H1 (cell line): Measurements from ENCODE around the gene AP2B1. TPM values are rescaled to one million over a fixed set of nuclear protein-coding genes. Genes with fewer than 3 reads are reported as not detected.

Source experiments
- CTCF ChIA-PET: fragments of 300-600 bp; sonication (Branson Sonifier 250); formaldehyde crosslinking; loops from one replicate; lab custom pipeline; 2021; ENCODE audit not compliant: partially characterized antibody; lab: Charles Lee
- POLR2A ChIA-PET: fragments of 300-600 bp; sonication (Branson Sonifier 250); formaldehyde crosslinking; loops from one replicate; lab custom pipeline; 2021; ENCODE audit warnings: inconsistent platforms; ENCODE audit not compliant: partially characterized antibody; lab: Charles Lee
- DNase-seq, 2 experiments: peaks; one replicate each; pipeline versions ENCODE4 v3.0.0 to v3.0.0-alpha.2; 2010 to 2022; ENCODE audit warnings: low spot score in 2 of 2, low read depth in 1 of 2, mixed read lengths in 1 of 2
- FAIRE-seq: peaks from 2 replicates; lab custom pipeline; 2011; peaks lifted over from hg19 to GRCh38; lab: Jason Lieb, UNC
- H2AFZ ChIP-seq: 2 replicates; pipeline ENCODE4 v1.8.1; 2012; ENCODE audit warnings: low read length, inconsistent platforms
- H2AK5ac ChIP-seq: 2 replicates; pipeline ENCODE4 v1.6.1; 2013; ENCODE audit warnings: low read depth, low read length
- H2BK120ac ChIP-seq: replicated peaks from 2 replicates; pipeline ENCODE3; 2013; ENCODE audit warnings: low read depth, low read length, inconsistent platforms
- H2BK12ac ChIP-seq: 2 replicates; pipeline ENCODE4 v1.6.1; 2013; ENCODE audit warnings: low read depth, low read length
- H2BK15ac ChIP-seq: 2 replicates; pipeline ENCODE4 v1.6.1; 2013; ENCODE audit warnings: low read length
- H2BK20ac ChIP-seq: 2 replicates; pipeline ENCODE4 v1.6.1; 2013; ENCODE audit warnings: low read length
- H2BK5ac ChIP-seq: 2 replicates; pipeline ENCODE4 v1.6.1; 2013; ENCODE audit warnings: low read depth, low read length
- H3K14ac ChIP-seq: 2 replicates; pipeline ENCODE4 v1.6.1; 2013; ENCODE audit warnings: inconsistent platforms; ENCODE audit not compliant: insufficient read length
- H3K18ac ChIP-seq: 2 replicates; pipeline ENCODE4 v1.6.1; 2013; ENCODE audit warnings: low read length; ENCODE audit errors: extremely low read depth
- H3K23ac ChIP-seq: 2 replicates; pipeline ENCODE4 v1.6.1; 2013; ENCODE audit warnings: inconsistent platforms; ENCODE audit not compliant: insufficient read length
- H3K23me2 ChIP-seq: 2 replicates; pipeline ENCODE4 v1.6.1; 2013; ENCODE audit warnings: low read depth, low read length
- H3K27ac ChIP-seq: 2 replicates; pipeline ENCODE4 v1.6.1; 2011; ENCODE audit warnings: low read depth, low read length, inconsistent platforms
- H3K27me3 ChIP-seq, 4 experiments: replicated peaks in 1 of 4; 1 replicate in 1 of 4; 2 replicates in 3 of 4; pipeline versions ENCODE4 v1.6.1 to v1.8.1; 2011 to 2013; ENCODE audit warnings: low read length in 3 of 4, mild to moderate bottlenecking in 3 of 4, inconsistent platforms in 2 of 4, mixed read lengths in 2 of 4, moderate library complexity in 1 of 4; ENCODE audit not compliant: control insufficient read depth in 3 of 4, insufficient read depth in 3 of 4; ENCODE audit errors: extremely low read depth in 1 of 4
- H3K36me3 ChIP-seq, 4 experiments: 2 replicates each; pipeline versions ENCODE4 v1.6.1 to v1.8.1; 2011 to 2013; ENCODE audit warnings: mild to moderate bottlenecking in 4 of 4, low read length in 3 of 4, moderate library complexity in 2 of 4, control low read depth in 1 of 4, inconsistent platforms in 1 of 4; ENCODE audit not compliant: insufficient read depth in 4 of 4, control insufficient read depth in 2 of 4
- H3K4ac ChIP-seq: replicated peaks from 2 replicates; pipeline ENCODE3; 2013; ENCODE audit warnings: low read length, low read depth, mixed read lengths, inconsistent platforms; ENCODE audit not compliant: insufficient read length
- H3K4me1 ChIP-seq, 4 experiments: replicated peaks in 1 of 4; 1 replicate in 1 of 4; 2 replicates in 3 of 4; pipeline versions ENCODE4 v1.6.1 to v1.8.1; 2011 to 2013; ENCODE audit warnings: low read length in 3 of 4, inconsistent platforms in 2 of 4, mixed read lengths in 1 of 4; ENCODE audit not compliant: insufficient read depth in 4 of 4, control insufficient read depth in 3 of 4
- H3K4me2 ChIP-seq, 2 experiments: 2 replicates each; pipeline versions ENCODE4 v1.6.1 to v1.8.1; 2011 to 2013; ENCODE audit warnings: low read depth in 2 of 2, low read length in 2 of 2, control low read depth in 1 of 2, inconsistent platforms in 1 of 2, mild to moderate bottlenecking in 1 of 2; ENCODE audit not compliant: insufficient read depth in 1 of 2
- H3K4me3 ChIP-seq, 4 experiments: fragments of 200-600, 300-600 bp in 1 of 4; sonication (generic), shearing (Covaris generic), sonication (Bioruptor Twin) in 1 of 4; 2 replicates each; pipeline versions ENCODE4 v1.5.1 to v1.8.1; 2011 to 2016; ENCODE audit warnings: low read length in 4 of 4, low read depth in 3 of 4, control low read depth in 2 of 4, inconsistent platforms in 2 of 4, mild to moderate bottlenecking in 2 of 4, mixed read lengths in 1 of 4, moderate library complexity in 1 of 4; ENCODE audit not compliant: insufficient read depth in 2 of 4; ENCODE audit errors: extremely low read depth in 1 of 4
- H3K56ac ChIP-seq: replicated peaks from 2 replicates; pipeline ENCODE3; 2013; ENCODE audit warnings: low read depth, mild to moderate bottlenecking, mixed read lengths, low read length, inconsistent platforms; ENCODE audit not compliant: insufficient read length
- H3K79me1 ChIP-seq: 2 replicates; pipeline ENCODE4 v1.6.1; 2013; ENCODE audit warnings: low read depth, low read length, control low read depth
- H3K79me2 ChIP-seq, 2 experiments: 2 replicates each; pipeline versions ENCODE4 v1.6.1 to v1.8.1; 2012 to 2013; ENCODE audit warnings: low read length in 2 of 2, mild to moderate bottlenecking in 2 of 2, inconsistent platforms in 1 of 2; ENCODE audit not compliant: insufficient read depth in 2 of 2, control insufficient read depth in 1 of 2
- H3K9ac ChIP-seq, 4 experiments: replicated peaks in 1 of 4; 1 replicate in 1 of 4; 2 replicates in 3 of 4; pipeline versions ENCODE4 v1.6.1 to v1.8.1; 2011 to 2013; ENCODE audit warnings: low read depth in 3 of 4, low read length in 3 of 4, control low read depth in 2 of 4, mild to moderate bottlenecking in 2 of 4, moderate library complexity in 2 of 4, inconsistent platforms in 1 of 4; ENCODE audit errors: extremely low read depth in 1 of 4
- H3K9me3 ChIP-seq, 2 experiments: 2 replicates each; pipeline versions ENCODE4 v1.6.1 to v1.8.1; 2012 to 2013; ENCODE audit warnings: mild to moderate bottlenecking in 2 of 2, moderate library complexity in 2 of 2, control low read depth in 1 of 2, inconsistent platforms in 1 of 2, low read depth in 1 of 2, low read length in 1 of 2, mixed read lengths in 1 of 2; ENCODE audit not compliant: insufficient read depth in 2 of 2
- H4K20me1 ChIP-seq, 2 experiments: replicated peaks in 1 of 2; 2 replicates each; pipeline versions ENCODE3 to v1.8.1; 2011 to 2013; ENCODE audit warnings: inconsistent platforms in 2 of 2, low read length in 2 of 2, mild to moderate bottlenecking in 1 of 2; ENCODE audit not compliant: insufficient read depth in 2 of 2, control insufficient read depth in 1 of 2
- H4K5ac ChIP-seq: 2 replicates; pipeline ENCODE4 v1.6.1; 2013; ENCODE audit warnings: low read length, low read depth, mixed read lengths, inconsistent platforms; ENCODE audit not compliant: insufficient read length
- H4K8ac ChIP-seq: 2 replicates; pipeline ENCODE4 v1.8.0; 2013; ENCODE audit warnings: mild to moderate bottlenecking, moderate library complexity, low read length, inconsistent platforms; ENCODE audit not compliant: insufficient read depth; ENCODE audit errors: extremely low read depth
- H4K91ac ChIP-seq: replicated peaks from 2 replicates; pipeline ENCODE3; 2013; ENCODE audit warnings: low read length, mixed read lengths, inconsistent platforms; ENCODE audit not compliant: insufficient read length
- ATF3 ChIP-seq: IDR thresholded peaks from 2 replicates; pipeline ENCODE4 v1.6.1; 2011; ENCODE audit warnings: low read depth, mild to moderate bottlenecking, low read length; ENCODE audit not compliant: insufficient read depth
- BACH1 ChIP-seq: IDR thresholded peaks from 2 replicates; pipeline ENCODE4 v1.6.1; 2012; ENCODE audit warnings: low read length, improper control_type of control experiment
- whole genome bisulfite sequencing, 2 experiments: shearing (Covaris generic) in 1 of 2; methylation state at CpG; one replicate each; pipeline versions ENCODE4 v1.1.6 to v1.1.7; 2013 to 2015; ENCODE audit warnings: low lambda C conversion rate in 2 of 2, mixed read lengths in 2 of 2, inconsistent platforms in 1 of 2, low coverage in 1 of 2, missing lambda C conversion rate in 1 of 2; ENCODE audit not compliant: insufficient replicate concordance in 2 of 2, insufficient coverage in 1 of 2, insufficient read length in 1 of 2; ENCODE audit errors: extremely low coverage in 1 of 2, missing lambda C conversion rate in 1 of 2; 5-methylcytosine and 5-hydroxymethylcytosine counted together
- polyA plus RNA-seq, 7 experiments: library from polyadenylated mRNA; depleted of rRNA in 3 of 7; stranded (reverse) in 5 of 7; unstranded in 2 of 7; fragments of >200 nt in 5 of 7; fragments of 200-250 nt in 2 of 7; gene quantifications; 1 replicate in 5 of 7; 2 replicates in 1 of 7; 4 replicates in 1 of 7; pipeline versions ENCODE4 v1.2.1 to v1.2.3, GENCODE V29; 2011 to 2013; ENCODE audit warnings: missing spikeins in 2 of 7, mixed read lengths in 2 of 7
- total RNA-seq: library from RNA; stranded (reverse); fragmentation: NEBNext Ultra II Directional; extraction: Animal tissue kit (Norgen Biotek cat#: 25700); gene quantifications from 2 replicates; pipeline ENCODE4 v1.2.1, GENCODE V29; 2021

AP2B1 gene
- total and polyA plus RNA-seq, 2 of the 8 experiments (the other 6 are each of a cell fraction or from before 2014, with no cell fraction given): 95.5 to 199 TPM

- Histone ChIP-seq H4K5ac (no peak overlapping the region), H3K79me2 (no peaks in the 10 kb centered on the region), H4K91ac (no peak overlapping the region), H2BK20ac (no peak overlapping the region), H3K4me3 (no peak overlapping the region), H3K23me2 (no peaks in the 10 kb centered on the region), H3K79me1 (no peaks in the 10 kb centered on the region; the same call in 1 of the 2 replicates), H3K56ac (no peak overlapping the region), H2BK5ac (no peak overlapping the region), H2BK120ac (no peak overlapping the region), H2BK15ac (no peak overlapping the region)
- FAIRE-seq (no peak), DNase-seq (no peak)
- CTCF ChIA-PET: interaction anchor here (0.9 to 1.2 kb wide), 2 partner anchors 43 to 92 kb away, joined by 4 read pairs; no protein-coding TSS in a partner anchor
- TF ChIP-seq ATF3: no peak
- TF ChIP-seq BACH1: no peak
- TF ChIP-seq, all 59 proteins: peak for 0
- WGBS, 2 experiments: 100% methylated on average over 1 of the region's 1 CpG; no CpG with 5 or more reads in 1 of the 2 experiments
- Histone ChIP-seq H3K23ac (no peak overlapping the region), H3K9me3 (no peaks in the 10 kb centered on the region), H4K20me1 (peaks cover 0 to 2% of the 10 kb centered on the region in 2 experiments), H3K14ac (no peak overlapping the region), H3K4me2 (no peak overlapping the region), H3K4me1 (no peaks in the 10 kb centered on the region), H3K9ac (no peak overlapping the region), H3K36me3 (peaks cover 0 to 11% (median 5%) of the 10 kb centered on the region in 4 experiments; a peak in 3 of 8 replicates), H2AK5ac (no peak overlapping the region), H2AFZ (no peak overlapping the region), H3K27me3 (no peaks in the 10 kb centered on the region), H3K4ac (no peak overlapping the region), H3K27ac (no peak overlapping the region), H4K8ac (no peak overlapping the region), H3K18ac (no peak overlapping the region), H2BK12ac (no peak overlapping the region)
- POLR2A ChIA-PET: interaction anchor here (1.3 kb wide), 2 partner anchors 10 to 21 kb away, joined by 3 to 4 read pairs; no protein-coding TSS in a partner anchor
Observed at GRCh38 chr17:35705230-35705629, 118.1 kb downstream of the AP2B1 start.
